ENCODE results near the gene MCF2L.
"Not testable (repeated sequence)": the region's sequence is repeated elsewhere in the genome, so short reads cannot be mapped to it uniquely, and the experiment has no call there.

The MCF2L gene

GRCh38 chr13:113052206-113052605, 83.2 kb downstream of the MCF2L start:
- no peak for DNase-seq (ENCODE audit: low spot score)

GRCh38 chr13:113052971-113053370, 84.0 kb downstream of the MCF2L start:
- no peak for DNase-seq (ENCODE audit: low spot score)

- DNase-seq (ENCODE audit: low spot score), result no peak
Observed at GRCh38 chr13:113053376-113053775, 84.4 kb downstream of the MCF2L start.

GRCh38 chr13:113053801-113054604, 85.0 kb downstream of the MCF2L start:
- DNase-seq (ENCODE audit: low spot score), result no peak

GRCh38 chr13:113057084-113057483, 88.1 kb downstream of the MCF2L start:
- DNase-seq (ENCODE audit: low spot score), result no peak

GRCh38 chr13:113057559-113057958, 88.5 kb downstream of the MCF2L start:
- not testable (repeated sequence) for DNase-seq (ENCODE audit: low spot score)

GRCh38 chr13:113058129-113058987, 89.3 kb downstream of the MCF2L start:
- DNase-seq (ENCODE audit: low spot score), result no peak

GRCh38 chr13:113058988-113059850, 90.2 kb downstream of the MCF2L start:
- DNase-seq (ENCODE audit: low spot score), result no peak

- DNase-seq (ENCODE audit: low spot score), result no peak
Observed at GRCh38 chr13:113059891-113060290, 90.9 kb downstream of the MCF2L start.

GRCh38 chr13:113060557-113061270, 91.7 kb downstream of the MCF2L start:
- DNase-seq (ENCODE audit: low spot score), result no peak

- DNase-seq (ENCODE audit: low spot score), result no peak
Observed at GRCh38 chr13:113061271-113061625, 92.2 kb downstream of the MCF2L start.

- no peak for DNase-seq (ENCODE audit: low spot score)
Observed at GRCh38 chr13:113061796-113062425, 92.9 kb downstream of the MCF2L start.

GRCh38 chr13:113062691-113063090, 93.7 kb downstream of the MCF2L start:
- DNase-seq (ENCODE audit: low spot score), result no peak

- DNase-seq (ENCODE audit: low spot score), result no peak
Observed at GRCh38 chr13:113063091-113063491, 94.1 kb downstream of the MCF2L start.

GRCh38 chr13:113064000-113064533, 95.1 kb downstream of the MCF2L start:
- no peak for DNase-seq (ENCODE audit: low spot score)

- DNase-seq (ENCODE audit: low spot score), result no peak
Observed at GRCh38 chr13:113064534-113065405, 95.8 kb downstream of the MCF2L start.

- DNase-seq (ENCODE audit: low spot score), result no peak
Observed at GRCh38 chr13:113065406-113066141, 96.6 kb downstream of the MCF2L start.

GRCh38 chr13:113066142-113066455, 97.1 kb downstream of the MCF2L start:
- DNase-seq (ENCODE audit: low spot score), result no peak

- DNase-seq (ENCODE audit: low spot score), result no peak
Observed at GRCh38 chr13:113066746-113067145, 97.7 kb downstream of the MCF2L start.
